A204.1 (cell line): Measurements from ENCODE around the gene ADNP.

Experiments used
- FAIRE-seq: peaks from 2 replicates; lab custom pipeline; 2012; peaks lifted over from hg19 to GRCh38; lab: Jason Lieb, UNC

Gene ADNP

GRCh38 chr20:50848341-50848808 lies 82.9 kb downstream of the ADNP start:
- no peak for FAIRE-seq

- no peak for FAIRE-seq
These were observed 85.5 kb downstream of the ADNP start for GRCh38 chr20:50845566-50846215.

- FAIRE-seq: no peak
These were observed 86.7 kb downstream of the ADNP start for GRCh38 chr20:50844430-50845100.

- FAIRE-seq: no peak
These were observed 87.6 kb downstream of the ADNP start for GRCh38 chr20:50843331-50844276.

- FAIRE-seq: no peak
These were observed 88.4 kb downstream of the ADNP start for GRCh38 chr20:50842821-50843220.
